ENCODE results near the gene AEBP2.
"Not testable (repeated sequence)": the region's sequence is repeated elsewhere in the genome, so short reads cannot be mapped to it uniquely, and the experiment has no call there.

AEBP2 gene

GRCh38 chr12:19421503-19422282, 17.6 kb upstream of the AEBP2 start:
- DNase-seq (ENCODE audit: low read depth in 1 of 2, low spot score in 1 of 2), result no peak

DNA sequence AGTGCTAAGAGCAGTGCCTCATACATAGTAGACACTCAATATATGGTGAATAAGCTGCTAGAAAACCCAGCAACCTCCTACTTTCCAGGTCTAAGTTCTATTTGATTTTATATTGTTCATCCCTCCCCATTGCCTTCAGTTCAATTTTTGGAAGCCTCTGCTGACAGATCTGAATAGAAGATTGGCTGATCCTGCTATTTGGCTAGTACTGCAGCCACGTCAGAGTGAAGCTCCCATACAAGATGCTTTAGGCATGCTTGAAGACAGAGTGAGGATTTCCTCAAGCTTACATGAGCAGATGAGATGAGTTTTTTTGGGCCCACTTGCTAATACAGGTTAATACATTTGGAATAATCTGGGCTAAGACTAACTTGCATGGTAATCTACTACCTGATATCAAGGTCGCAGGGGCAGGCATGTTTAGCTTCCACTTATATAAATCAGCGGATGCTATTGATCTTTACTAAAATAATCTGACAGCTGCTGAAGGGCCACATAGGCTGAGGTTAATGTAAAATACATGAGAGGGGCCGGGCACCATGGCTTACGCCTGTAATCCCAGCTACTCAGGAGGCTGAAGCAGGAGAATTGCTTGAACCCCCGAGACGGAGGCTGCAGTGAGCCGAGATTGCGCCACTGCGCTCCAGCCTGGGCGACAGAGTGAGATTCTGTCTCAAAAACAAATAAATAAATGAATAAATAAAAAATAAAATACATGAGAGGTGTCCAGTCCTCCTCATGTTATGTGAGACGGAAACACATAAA, 15.9 kb upstream of the AEBP2 start:
- no peak for DNase-seq (ENCODE audit: low read depth in 1 of 2, low spot score in 1 of 2)

DNA sequence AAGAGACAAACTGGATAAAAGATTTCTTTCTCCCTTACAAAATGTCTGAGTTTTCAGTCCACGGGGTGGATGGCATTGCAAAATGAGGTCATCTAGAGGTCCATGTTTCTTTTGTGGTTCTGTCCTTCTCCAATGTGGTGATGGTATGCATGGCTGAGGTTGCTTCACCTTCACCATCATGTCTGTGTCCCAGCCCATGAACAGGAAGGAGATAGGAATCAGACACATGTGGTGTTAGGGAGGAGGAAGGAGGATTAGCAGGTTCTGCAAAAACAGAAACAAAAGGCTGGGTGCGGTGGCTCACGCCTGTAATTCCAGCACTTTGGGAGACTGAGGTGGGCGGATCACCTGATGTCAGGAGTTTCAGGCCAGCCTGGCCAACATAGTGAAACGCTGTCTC, 11.0 kb upstream of the AEBP2 start:
- no peak for DNase-seq (ENCODE audit: low read depth in 1 of 2, low spot score in 1 of 2)

DNA sequence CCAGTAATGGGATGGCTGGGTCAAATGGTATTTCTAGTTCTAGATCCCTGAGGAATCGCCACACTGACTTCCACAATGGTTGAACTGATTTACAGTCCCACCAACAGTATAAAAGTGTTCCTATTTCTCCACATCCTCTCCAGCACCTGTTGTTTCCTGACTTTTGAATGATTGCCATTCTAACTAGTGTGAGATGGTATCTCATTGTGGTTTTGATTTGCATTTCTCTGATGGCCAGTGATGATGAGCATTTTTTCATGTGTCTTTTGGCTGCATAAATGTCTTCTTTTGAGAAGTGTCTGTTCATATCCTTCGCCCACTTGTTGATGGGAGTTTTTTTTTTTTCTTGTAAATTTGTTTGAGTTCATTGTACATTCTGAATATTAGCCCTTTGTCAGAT, 9.8 kb upstream of the AEBP2 start:
- DNase-seq (ENCODE audit: low read depth in 1 of 2, low spot score in 1 of 2), result not testable (repeated sequence)

- DNase-seq (ENCODE audit: low read depth in 1 of 2, low spot score in 1 of 2), result no peak
Measured at GRCh38 chr12:19430988-19431387, 8.3 kb upstream of the AEBP2 start.

GRCh38 chr12:19431407-19432308, 7.6 kb upstream of the AEBP2 start:
- DNase-seq (ENCODE audit: low read depth in 1 of 2, low spot score in 1 of 2), result peak; percentile 4 to 16

GRCh38 chr12:19432309-19433170, 6.8 kb upstream of the AEBP2 start:
- DNase-seq (ENCODE audit: low read depth in 1 of 2, low spot score in 1 of 2), result no peak

DNA sequence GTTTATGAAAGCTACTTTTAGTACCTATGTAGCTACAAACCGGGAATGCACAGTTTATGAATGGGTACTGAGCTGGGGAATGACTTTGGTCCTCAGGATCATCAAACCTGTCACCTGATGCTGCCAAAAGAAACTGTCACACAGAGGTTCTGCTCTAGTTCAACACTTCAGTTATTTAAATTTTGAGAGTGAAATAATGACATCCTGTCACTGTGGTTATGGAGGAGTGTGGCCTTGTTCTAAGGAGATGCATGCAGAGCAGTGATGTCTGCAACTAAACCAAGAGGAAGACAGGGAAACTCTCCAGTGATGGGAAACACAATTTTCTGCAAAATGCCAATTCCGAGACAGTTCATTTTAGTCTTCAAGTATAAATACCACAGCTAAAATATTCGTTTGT, 4.8 kb upstream of the AEBP2 start:
- no peak for DNase-seq (ENCODE audit: low read depth in 1 of 2, low spot score in 1 of 2)

DNA sequence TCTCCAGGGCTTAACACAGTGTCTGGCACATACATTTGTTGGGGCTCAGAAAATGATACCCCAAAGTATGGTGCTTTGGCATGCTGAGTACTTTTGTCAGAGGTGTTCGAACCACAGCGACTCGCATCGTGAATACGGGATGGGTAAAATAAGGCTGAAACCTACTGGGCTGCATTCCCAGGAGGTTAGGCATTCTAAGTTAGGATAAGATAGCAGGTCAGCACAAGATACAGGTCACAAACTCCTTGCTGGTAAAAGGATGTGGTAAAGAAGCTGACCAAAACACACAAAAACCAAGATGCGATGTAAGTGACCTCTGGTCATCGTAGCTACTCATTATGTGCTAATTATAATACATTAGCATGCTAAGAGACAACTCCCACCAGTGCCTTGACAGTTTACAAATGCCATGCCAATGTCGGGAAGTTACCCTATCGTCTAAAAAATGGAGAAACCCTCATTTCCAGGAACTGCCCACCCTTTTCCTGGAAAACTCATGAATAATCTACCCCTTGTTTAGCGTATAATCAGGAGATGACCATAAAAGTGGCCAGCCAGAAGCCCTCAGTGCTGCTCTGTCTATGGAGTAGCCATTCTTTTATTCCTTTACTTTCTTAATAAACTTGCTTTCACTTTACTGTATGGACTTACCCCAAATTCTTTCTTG, 3.3 kb upstream of the AEBP2 start:
- DNase-seq (ENCODE audit: low read depth in 1 of 2, low spot score in 1 of 2), result no peak

GRCh38 chr12:19436931-19437330, 2.4 kb upstream of the AEBP2 start:
- no peak for DNase-seq (ENCODE audit: low read depth in 1 of 2, low spot score in 1 of 2)

GRCh38 chr12:19437996-19438395, 1.3 kb upstream of the AEBP2 start:
- no peak for DNase-seq (ENCODE audit: low read depth in 1 of 2, low spot score in 1 of 2)

DNA sequence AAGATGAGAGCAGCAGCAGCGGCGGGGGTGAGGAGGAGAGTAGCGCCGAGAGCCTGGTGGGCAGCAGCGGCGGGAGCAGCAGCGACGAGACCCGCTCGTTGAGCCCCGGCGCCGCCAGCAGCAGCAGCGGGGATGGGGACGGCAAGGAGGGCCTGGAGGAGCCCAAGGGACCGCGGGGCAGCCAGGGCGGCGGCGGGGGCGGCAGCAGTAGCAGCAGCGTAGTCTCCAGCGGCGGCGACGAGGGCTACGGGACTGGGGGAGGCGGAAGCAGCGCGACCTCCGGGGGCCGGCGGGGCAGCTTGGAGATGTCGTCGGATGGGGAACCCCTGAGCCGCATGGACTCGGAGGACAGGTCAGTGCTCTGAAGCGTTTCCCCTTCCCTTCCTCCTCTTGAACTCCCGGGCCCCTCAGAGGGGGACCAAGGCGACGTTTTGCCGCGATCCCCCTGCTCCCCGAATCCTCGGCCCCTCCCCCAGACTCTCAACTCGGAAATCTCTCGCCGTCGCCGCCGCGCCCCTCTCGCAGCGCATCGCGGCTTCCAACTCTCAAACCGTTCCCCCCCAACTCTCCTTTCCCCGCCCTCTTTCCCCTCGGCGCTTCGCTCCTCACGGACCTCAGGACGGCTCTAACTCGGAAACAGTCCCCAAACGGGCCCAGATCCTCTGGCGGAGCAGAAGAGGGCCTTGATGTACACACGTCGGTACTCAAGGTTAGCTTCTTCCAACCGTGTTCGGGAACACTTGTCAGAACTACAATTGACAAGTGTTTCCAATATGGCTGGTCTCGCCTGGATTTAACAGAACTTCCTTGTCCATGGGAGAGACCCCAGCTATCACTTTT, 947 bp downstream of the AEBP2 start:
- peak; percentile 33 for DNase-seq (ENCODE audit: low read depth in 1 of 2, low spot score in 1 of 2)

GRCh38 chr12:19440916-19441315, 1.6 kb downstream of the AEBP2 start:
- no peak for DNase-seq (ENCODE audit: low read depth in 1 of 2, low spot score in 1 of 2)

GRCh38 chr12:19443585-19443984, 4.3 kb downstream of the AEBP2 start:
- DNase-seq (ENCODE audit: low read depth in 1 of 2, low spot score in 1 of 2), result no peak

DNA sequence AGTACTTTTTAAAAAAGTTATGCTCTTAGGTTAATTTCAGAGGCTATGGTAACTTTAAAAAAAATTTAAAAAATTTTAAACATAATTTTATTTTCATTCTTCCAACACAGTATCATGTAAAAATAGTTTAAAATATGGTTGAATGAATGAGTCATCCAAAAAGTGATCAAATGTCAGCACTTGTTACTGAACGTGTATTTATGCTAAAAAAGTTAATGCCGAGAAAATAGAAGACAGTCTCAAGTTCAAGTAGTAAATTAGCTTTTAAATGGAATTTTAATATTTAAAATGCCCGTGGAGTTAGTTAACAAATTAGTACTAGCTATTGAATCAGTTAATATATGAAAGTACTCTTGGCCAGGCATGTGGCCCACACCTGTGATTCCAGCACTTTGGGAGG, 4.8 kb downstream of the AEBP2 start:
- no peak for DNase-seq (ENCODE audit: low read depth in 1 of 2, low spot score in 1 of 2)

GRCh38 chr12:19447386-19447785, 8.1 kb downstream of the AEBP2 start:
- DNase-seq (ENCODE audit: low read depth in 1 of 2, low spot score in 1 of 2), result no peak

DNA sequence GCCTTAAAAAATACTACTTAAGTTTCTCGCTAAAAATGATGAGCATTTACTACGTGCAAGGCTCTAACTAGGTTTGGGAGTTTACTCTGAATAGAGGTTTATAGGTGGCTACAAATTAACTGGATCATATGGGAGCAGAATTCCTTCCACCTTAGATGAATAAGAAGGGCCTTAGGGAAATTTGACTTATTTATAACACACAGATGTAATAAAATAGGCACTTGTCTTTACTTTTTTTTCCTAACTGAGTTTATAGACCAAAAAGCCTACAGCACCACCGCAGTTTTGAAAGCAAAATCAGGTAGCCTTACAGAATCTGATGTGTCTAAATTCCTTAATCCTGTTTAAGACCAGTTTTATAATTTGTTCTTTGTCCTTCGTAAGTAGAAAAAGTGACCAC, 10.5 kb downstream of the AEBP2 start:
- DNase-seq (ENCODE audit: low read depth in 1 of 2, low spot score in 1 of 2), result no peak

DNA sequence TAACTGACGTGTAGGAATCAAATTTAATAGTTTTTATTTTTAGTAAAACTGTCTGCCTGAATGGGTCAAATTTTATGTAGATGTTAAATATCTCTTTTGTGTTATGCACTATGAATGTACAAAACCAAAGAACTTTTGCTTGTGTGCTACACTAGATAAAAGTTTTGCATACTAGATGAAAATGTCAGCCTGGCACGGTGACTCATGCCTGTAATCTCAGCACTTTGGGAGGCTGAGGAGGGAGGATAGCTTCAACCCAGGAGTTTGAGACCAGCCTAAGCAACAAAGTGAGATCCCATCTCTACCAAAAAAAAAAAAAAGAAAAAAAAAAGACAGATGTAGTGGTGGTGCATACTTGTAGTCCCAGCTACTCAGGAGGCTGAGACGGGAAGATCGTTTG, 11.1 kb downstream of the AEBP2 start:
- DNase-seq (ENCODE audit: low read depth in 1 of 2, low spot score in 1 of 2), result no peak

GRCh38 chr12:19451196-19451595, 11.9 kb downstream of the AEBP2 start:
- no peak for DNase-seq (ENCODE audit: low read depth in 1 of 2, low spot score in 1 of 2)

All from activated CD4-positive, alpha-beta T cell treated with anti-CD3 and anti-CD28 coated beads, Interleukin-2, amount 50 U/mL, for 24 hours (primary cell).